Mesodermal cell (in vitro differentiated cells): ENCODE results near the gene PHLDB3.

Experiments
- H3K27ac ChIP-seq: 2 replicates; pipeline ENCODE4 v1.7.0; 2013; ENCODE audit warnings: mild to moderate bottlenecking, low read depth, low read length, moderate library complexity; ENCODE audit not compliant: severe bottlenecking
- H3K36me3 ChIP-seq: 2 replicates; pipeline ENCODE4 v1.7.1; 2013; ENCODE audit warnings: mild to moderate bottlenecking, low read length, moderate library complexity; ENCODE audit not compliant: control insufficient read depth, insufficient read depth
- H3K4me1 ChIP-seq: one replicate; pipeline ENCODE4 v1.7.1; 2013; ENCODE audit warnings: mild to moderate bottlenecking, low read length; ENCODE audit not compliant: insufficient read depth, control insufficient read depth, poor library complexity, severe bottlenecking
- H3K4me3 ChIP-seq: 2 replicates; pipeline ENCODE4 v1.7.0; 2013; ENCODE audit warnings: low read length, control low read depth, mild to moderate bottlenecking; ENCODE audit not compliant: insufficient read depth, poor library complexity, severe bottlenecking; ENCODE audit errors: extremely low read depth
- H3K9me3 ChIP-seq: 2 replicates; pipeline ENCODE4 v1.7.1; 2013; ENCODE audit warnings: mild to moderate bottlenecking, low read length, moderate library complexity; ENCODE audit not compliant: control insufficient read depth
- WGBS, 2 experiments: methylation state at CpG; one replicate each; pipeline ENCODE4 v1.1.5; 2013; ENCODE audit warnings: missing lambda C conversion rate in 2 of 2; ENCODE audit not compliant: insufficient coverage in 2 of 2; 5-methylcytosine and 5-hydroxymethylcytosine counted together

The PHLDB3 gene

DNA sequence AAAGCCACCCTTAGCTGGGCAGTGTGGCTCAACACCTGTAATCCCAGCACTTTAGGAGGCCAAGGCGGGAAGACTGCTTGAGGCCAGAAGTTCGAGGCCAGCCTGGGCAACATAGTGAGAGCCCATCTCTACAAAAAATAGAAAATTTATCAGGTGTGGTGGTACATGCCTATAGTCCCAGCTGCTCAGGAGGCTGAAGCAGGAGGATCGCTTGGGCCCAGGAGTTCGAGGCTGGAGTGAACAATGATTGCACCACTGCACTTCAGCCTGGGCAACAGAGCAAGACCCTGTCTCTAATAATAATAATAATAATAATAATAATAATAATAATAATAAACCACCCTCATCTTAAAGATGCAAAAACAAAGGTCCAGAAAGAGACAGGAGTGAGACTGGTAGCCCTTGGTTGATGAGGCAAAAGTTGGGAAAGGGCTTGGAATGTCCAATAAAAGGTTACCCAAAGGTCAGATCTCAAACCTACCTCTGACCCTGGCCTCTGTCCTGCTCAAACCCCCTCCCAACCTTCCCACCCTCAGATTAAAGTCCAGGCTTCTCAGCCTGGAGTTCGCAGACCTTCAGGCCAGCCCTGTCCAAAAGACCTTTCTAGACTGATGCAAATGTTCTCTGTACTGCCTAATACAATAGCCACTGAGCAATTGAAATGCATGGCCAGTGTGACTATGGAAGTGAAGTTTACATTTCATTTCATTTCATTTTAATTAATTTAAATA is 37.5 kb upstream of the PHLDB3 start:
- WGBS, 2 experiments, result 100% methylated on average over 1 to 2 of the region's 5 CpGs
- no peaks in the 10 kb centered on the region for H3K4me1 ChIP-seq
- peaks cover 88% of the 10 kb centered on the region for H3K36me3 ChIP-seq

GRCh38 chr19:43540381-43540780 is 35.8 kb upstream of the PHLDB3 start:
- 100% methylated on average over 2 of the region's 3 CpGs for WGBS, 2 experiments
- H3K4me1 ChIP-seq, result no peaks in the 10 kb centered on the region
- H3K27ac ChIP-seq, result no peak overlapping the region
- H3K4me3 ChIP-seq, result no peak overlapping the region
- H3K36me3 ChIP-seq, result peaks cover 82% of the 10 kb centered on the region
- H3K9me3 ChIP-seq, result peaks cover 9% of the 10 kb centered on the region

More for the DNA sequence above, 37.5 kb upstream of the PHLDB3 start:
- Histone ChIP-seq H3K27ac (no peak overlapping the region), H3K4me3 (no peak overlapping the region), H3K9me3 (peaks cover 9% of the 10 kb centered on the region)

GRCh38 chr19:43538922-43539321 is 34.4 kb upstream of the PHLDB3 start:
- H3K36me3 ChIP-seq, result peaks cover 72% of the 10 kb centered on the region
- no peaks in the 10 kb centered on the region for H3K4me1 ChIP-seq
- H3K9me3 ChIP-seq, result peaks cover 9% of the 10 kb centered on the region
- H3K27ac ChIP-seq, result no peak overlapping the region
- no peak overlapping the region for H3K4me3 ChIP-seq

- Histone ChIP-seq H3K9me3 (peaks cover 9% of the 10 kb centered on the region), H3K4me3 (no peak overlapping the region), H3K36me3 (peaks cover 38% of the 10 kb centered on the region), H3K4me1 (peaks cover 7% of the 10 kb centered on the region), H3K27ac (no peak overlapping the region)
- 85 to 87% methylated on average over 40 to 61 of the region's 62 CpGs for WGBS, 2 experiments
Observed at GRCh38 chr19:43534816-43535761, 30.5 kb upstream of the PHLDB3 start.

DNA sequence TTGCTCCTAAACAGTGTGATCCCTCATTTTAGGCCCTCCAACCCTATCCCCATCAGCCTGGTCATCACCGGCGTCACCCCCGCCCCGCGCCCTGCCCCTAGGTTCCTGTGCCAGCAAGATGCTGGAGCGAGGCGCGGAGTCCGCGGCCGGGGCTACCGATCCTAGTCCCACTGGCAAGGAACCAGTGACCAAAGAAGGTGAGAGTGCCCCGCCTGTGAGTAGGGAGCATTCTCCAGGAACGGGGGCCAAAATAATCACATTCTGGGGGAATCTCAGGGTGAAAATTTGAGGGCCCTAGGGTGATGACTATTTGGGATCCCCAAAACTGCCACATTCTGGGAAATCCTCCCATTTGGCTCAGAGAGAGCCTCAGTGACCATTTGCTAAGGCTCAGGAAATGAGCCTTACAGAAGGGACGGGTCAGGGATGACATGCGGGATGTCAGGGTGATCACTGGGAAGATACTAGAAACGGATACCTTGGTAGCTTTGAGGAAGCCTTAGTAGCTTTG is 29.8 kb upstream of the PHLDB3 start:
- peak overlapping the region; percentile 26 for H3K4me3 ChIP-seq

DNA sequence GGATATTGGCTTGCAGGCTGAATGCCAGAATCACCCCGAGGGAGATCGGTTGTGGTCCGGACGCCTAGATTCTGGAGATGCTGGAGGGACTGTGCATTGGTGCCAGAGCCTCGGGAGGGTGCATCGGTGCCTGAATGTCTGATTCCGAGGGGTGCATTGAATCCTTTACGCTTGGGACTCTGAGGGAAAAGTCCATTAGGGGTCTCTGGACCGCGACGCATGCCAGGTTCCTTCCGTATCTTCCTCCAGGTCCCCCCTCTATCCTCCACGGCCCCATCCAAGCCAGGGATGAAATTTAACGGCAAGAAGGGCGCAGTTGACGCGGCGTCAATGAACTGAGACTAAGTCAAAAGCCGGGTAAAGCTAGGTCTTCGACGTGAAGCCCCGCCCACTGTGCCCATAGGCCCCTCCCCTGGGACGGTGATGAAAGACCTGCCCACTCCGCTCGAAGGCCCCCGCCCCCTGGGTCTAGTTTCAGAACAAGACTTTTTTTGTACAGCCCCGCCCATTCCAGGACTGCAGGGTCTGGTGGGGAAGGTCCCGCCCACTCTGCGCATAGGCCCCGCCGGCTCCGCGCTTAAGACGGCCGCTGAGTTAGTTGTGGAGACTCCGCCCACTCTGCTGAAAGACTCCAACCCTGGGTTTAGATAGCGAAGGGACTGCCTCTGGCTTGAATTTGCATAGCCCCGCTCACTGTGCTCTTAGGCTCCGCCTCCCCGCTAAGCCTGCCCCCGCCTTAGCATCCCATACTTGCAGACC is 29.2 kb upstream of the PHLDB3 start:
- peaks cover 2% of the 10 kb centered on the region for H3K9me3 ChIP-seq
- 1 to 3% methylated on average over 36 of the region's 41 CpGs for WGBS, 2 experiments
- H3K27ac ChIP-seq, result peak overlapping the region; percentile 93
- H3K36me3 ChIP-seq, result peaks cover 24% of the 10 kb centered on the region
- peaks cover 10% of the 10 kb centered on the region for H3K4me1 ChIP-seq
- H3K4me3 ChIP-seq, result peak overlapping the region; percentile 47

More for the DNA sequence above, 29.8 kb upstream of the PHLDB3 start:
- Histone ChIP-seq H3K36me3 (peaks cover 31% of the 10 kb centered on the region), H3K27ac (peak overlapping the region; percentile 43), H3K9me3 (peaks cover 8% of the 10 kb centered on the region), H3K4me1 (peaks cover 10% of the 10 kb centered on the region)
- 54 to 68% methylated on average over 12 to 14 of the region's 17 CpGs for WGBS, 2 experiments

GRCh38 chr19:43532962-43533545 is 28.5 kb upstream of the PHLDB3 start, which contains the start of gene ZNF575:
Gene ZNF575 (plus strand): TSS chr19:43533188. CDS start chr19:43534423, 1,235 bp downstream.
- Histone ChIP-seq H3K4me1 (peaks cover 10% of the 10 kb centered on the region), H3K4me3 (peak within 1 kb of the TSS; percentile 47), H3K9me3 (no peaks in the 10 kb centered on the region), H3K27ac (peak within 1 kb of the TSS; percentile 93), H3K36me3 (peaks cover 18% of the 10 kb centered on the region)
- WGBS, 2 experiments, result 0 to 3% methylated on average over 25 to 41 of the region's 47 CpGs

DNA sequence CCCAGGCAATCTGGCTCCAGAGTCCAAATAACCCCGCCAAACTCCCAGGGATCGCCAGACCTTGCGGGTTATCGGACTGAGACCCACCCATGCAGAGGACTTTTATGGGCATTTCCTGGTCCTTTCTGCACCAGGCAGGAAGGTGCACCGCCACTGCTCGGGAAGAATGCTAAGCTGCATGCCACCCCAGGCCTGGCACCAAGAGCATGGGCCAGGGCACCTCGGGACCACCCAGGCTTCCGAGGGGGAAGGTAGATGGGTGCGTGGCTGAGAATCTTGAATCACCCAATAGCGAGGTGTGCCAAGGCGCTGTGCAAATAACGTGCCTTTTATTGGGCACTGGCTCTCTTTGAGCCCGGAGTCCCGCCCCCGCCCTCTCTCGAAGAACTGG is 28.0 kb upstream of the PHLDB3 start:
- Histone ChIP-seq H3K9me3 (no peaks in the 10 kb centered on the region), H3K4me1 (peaks cover 13% of the 10 kb centered on the region), H3K36me3 (peaks cover 13% of the 10 kb centered on the region), H3K27ac (peak overlapping the region; percentile 93), H3K4me3 (peak overlapping the region; percentile 47)
- WGBS, 2 experiments, result 29 to 33% methylated on average over 13 to 15 of the region's 16 CpGs

DNA sequence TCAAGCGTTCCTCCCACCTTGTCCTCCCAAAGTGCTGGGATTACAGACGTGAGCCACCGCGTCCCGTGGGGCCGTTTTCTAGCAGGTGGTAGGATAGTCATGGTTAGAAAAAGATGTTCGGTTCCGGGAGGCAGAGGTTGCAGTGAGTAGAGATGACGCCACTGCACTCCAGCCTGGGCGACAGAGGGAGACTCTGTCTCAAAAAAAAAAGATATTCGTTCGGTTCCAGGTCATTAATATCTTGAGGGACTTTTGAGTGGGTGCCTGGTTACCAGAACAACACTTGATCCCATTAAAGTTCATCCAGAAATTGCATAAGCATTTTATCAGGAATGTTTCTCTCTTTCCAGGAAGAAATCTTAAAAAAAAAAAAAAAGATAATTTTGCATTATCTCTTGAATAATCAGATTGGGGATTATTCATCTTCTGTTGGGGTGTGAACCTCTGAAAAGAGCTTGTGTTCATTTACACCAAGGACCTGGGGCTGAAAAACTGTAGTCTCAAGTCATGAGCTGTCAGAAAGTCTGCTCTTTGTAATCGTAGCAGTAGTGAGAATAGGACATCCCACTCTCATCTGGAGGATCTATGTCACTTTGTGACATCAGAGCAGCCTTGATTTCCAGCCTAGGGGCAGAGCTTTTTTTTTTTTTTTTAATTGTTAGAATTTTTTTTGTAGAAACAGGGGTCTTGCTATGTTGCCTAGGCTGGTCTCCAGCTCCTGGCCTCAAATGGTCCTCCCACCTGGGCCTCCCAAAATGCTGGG is 23.5 kb upstream of the PHLDB3 start:
- Histone ChIP-seq H3K36me3 (peaks cover 4% of the 10 kb centered on the region), H3K9me3 (no peaks in the 10 kb centered on the region), H3K27ac (no peak overlapping the region), H3K4me3 (no peak overlapping the region), H3K4me1 (peaks cover 16% of the 10 kb centered on the region)
- WGBS, 2 experiments, result 70 to 76% methylated on average over 8 to 12 of the region's 13 CpGs
